HG03432 (cell line): ENCODE results near the gene WNT5A.

Experiments used
- ATAC-seq: cut with Tn5 transposase; IDR thresholded peaks from one replicate; pipeline ENCODE4 v1.9.1; 2021; ENCODE audit warnings: mild to moderate bottlenecking, moderate library complexity; ENCODE audit not compliant: unreplicated experiment

The WNT5A gene

GRCh38 chr3:55452886-55453285 is 34.2 kb downstream of the WNT5A start:
- ATAC-seq, result no peak

- ATAC-seq, result no peak
Observed at GRCh38 chr3:55449527-55449926, 37.6 kb downstream of the WNT5A start.

- ATAC-seq, result no peak
Observed at GRCh38 chr3:55446850-55447249, 40.3 kb downstream of the WNT5A start.

GRCh38 chr3:55445551-55445950 is 41.6 kb downstream of the WNT5A start:
- ATAC-seq, result no peak

- ATAC-seq, result no peak
Observed at GRCh38 chr3:55443346-55443745, 43.8 kb downstream of the WNT5A start.

GRCh38 chr3:55442861-55443260 is 44.2 kb downstream of the WNT5A start:
- no peak for ATAC-seq

GRCh38 chr3:55441499-55441898 is 45.6 kb downstream of the WNT5A start:
- no peak for ATAC-seq

- ATAC-seq, result no peak
Observed at GRCh38 chr3:55440104-55440708, 46.9 kb downstream of the WNT5A start.

- no peak for ATAC-seq
Observed at GRCh38 chr3:55439657-55440056, 47.4 kb downstream of the WNT5A start.

- ATAC-seq, result no peak
Observed at GRCh38 chr3:55436644-55437043, 50.5 kb downstream of the WNT5A start.

- no peak for ATAC-seq
Observed at GRCh38 chr3:55435491-55435890, 51.6 kb downstream of the WNT5A start.

- ATAC-seq, result no peak
Observed at GRCh38 chr3:55434789-55435188, 52.3 kb downstream of the WNT5A start.

- ATAC-seq, result no peak
Observed at GRCh38 chr3:55431041-55431440, 56.1 kb downstream of the WNT5A start.

- no peak for ATAC-seq
Observed at GRCh38 chr3:55427739-55428138, 59.4 kb downstream of the WNT5A start.

- no peak for ATAC-seq
Observed at GRCh38 chr3:55426486-55426885, 60.6 kb downstream of the WNT5A start.

GRCh38 chr3:55423782-55424181 is 63.3 kb downstream of the WNT5A start:
- no peak for ATAC-seq

- ATAC-seq, result no peak
Observed at GRCh38 chr3:55417211-55417610, 69.9 kb downstream of the WNT5A start.

GRCh38 chr3:55416331-55416821 is 70.7 kb downstream of the WNT5A start:
- ATAC-seq, result no peak
